ENCODE measurements around the gene TIAM1. TPM values are rescaled to one million over a fixed set of nuclear protein-coding genes. Genes with fewer than 3 reads are reported as not detected.

TIAM1 gene
- total RNA-seq, 4 donors from 2014 or later, result 0.66 to 3.5 (median 1.0) TPM

DNA sequence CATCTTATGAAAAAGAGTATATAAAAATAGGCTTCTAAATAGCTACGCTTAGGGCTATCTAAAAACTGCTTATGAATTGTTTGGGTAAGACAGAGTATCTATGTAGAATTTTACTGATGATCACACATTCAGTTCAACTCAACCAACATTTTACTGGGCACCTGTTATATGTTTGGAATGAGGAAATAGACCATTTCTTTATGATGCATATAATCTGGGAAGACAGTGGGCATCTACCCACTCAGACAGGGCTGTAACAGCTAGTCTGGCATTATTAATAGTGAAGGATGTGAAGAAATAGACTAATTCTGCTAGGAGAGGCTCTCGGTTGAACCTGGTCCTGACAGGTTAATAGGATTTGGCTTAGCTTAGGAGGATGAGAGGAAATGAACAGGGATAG lies 56.9 kb downstream of the TIAM1 start:
- in situ Hi-C loops (cut with MboI; ENCODE audit: low sequenced_read_pairs in 4 of 4) (no loop called here), intact Hi-C loops (cut with DNase I; ENCODE audit: low total_unique reads) (no loop called here)
- Histone ChIP-seq H3K27ac (no peak overlapping the region), H3K4me1 (no peaks in the 10 kb centered on the region), H3K27me3 (no peaks in the 10 kb centered on the region), H3K36me3 (no peaks in the 10 kb centered on the region), H3K9me3 (no peaks in the 10 kb centered on the region), H3K4me3 (no peak overlapping the region)
- no peak for DNase-seq
- no peak for TF ChIP-seq CTCF (IDR thresholded peaks at IDR 0.05 in 4 of 5, conservative IDR thresholded peaks at IDR 0.05 in 1 of 5)
- TF ChIP-seq POLR2A (IDR thresholded peaks at IDR 0.05), result no peak
- no peak for ATAC-seq

GRCh38 chr21:31286621-31287020 lies 57.4 kb downstream of the TIAM1 start:
- in situ Hi-C loops (cut with MboI; ENCODE audit: low sequenced_read_pairs in 4 of 4), result no loop called here
- TF ChIP-seq POLR2A (IDR thresholded peaks at IDR 0.05) (no peak), CTCF (IDR thresholded peaks at IDR 0.05 in 4 of 5, conservative IDR thresholded peaks at IDR 0.05 in 1 of 5) (no peak)
- intact Hi-C loops (cut with DNase I; ENCODE audit: low total_unique reads), result no loop called here
- DNase-seq (no peak), ATAC-seq (no peak)
- no peaks in the 10 kb centered on the region for H3K4me1 ChIP-seq
- H3K4me3 ChIP-seq, result no peak overlapping the region
- H3K27ac ChIP-seq, result no peak overlapping the region
- H3K36me3 ChIP-seq, result no peaks in the 10 kb centered on the region
- H3K27me3 ChIP-seq, result no peaks in the 10 kb centered on the region
- H3K9me3 ChIP-seq, result no peaks in the 10 kb centered on the region

DNA sequence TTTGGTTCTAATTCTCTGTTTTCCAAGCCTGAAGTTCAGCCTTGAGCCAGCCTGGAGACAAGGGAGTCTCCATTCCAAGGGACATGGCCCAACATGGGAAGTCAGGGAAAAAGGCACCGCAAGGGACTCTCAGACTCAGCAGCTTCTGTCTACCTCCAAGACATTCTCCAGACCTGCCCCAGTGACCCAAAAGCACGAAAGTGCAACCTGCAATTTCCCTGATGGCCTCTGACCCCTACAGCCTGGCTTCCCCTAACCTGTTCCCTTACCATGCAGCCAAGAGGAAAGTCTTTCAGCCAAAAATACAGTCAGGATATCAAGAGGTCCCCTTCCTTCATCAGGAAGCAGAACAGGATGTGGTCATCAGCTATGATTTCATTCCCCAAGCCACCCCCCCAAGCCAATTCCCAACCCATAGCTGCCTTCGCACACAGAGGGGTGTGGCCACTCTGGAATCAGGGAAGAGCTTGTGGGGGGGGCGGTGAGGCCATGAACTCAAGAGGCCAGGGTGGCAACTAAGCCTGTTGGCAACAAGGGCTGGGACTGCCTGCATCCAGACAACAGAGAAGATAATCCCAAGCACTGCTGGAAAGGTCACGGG lies 59.2 kb downstream of the TIAM1 start:
- intact Hi-C loops (cut with DNase I; ENCODE audit: low total_unique reads) (no loop called here), in situ Hi-C loops (cut with MboI; ENCODE audit: low sequenced_read_pairs in 4 of 4) (no loop called here)
- Histone ChIP-seq H3K4me3 (no peak overlapping the region), H3K36me3 (no peaks in the 10 kb centered on the region), H3K9me3 (no peaks in the 10 kb centered on the region), H3K27ac (no peak overlapping the region), H3K27me3 (no peaks in the 10 kb centered on the region), H3K4me1 (no peaks in the 10 kb centered on the region)
- DNase-seq, result no peak
- TF ChIP-seq CTCF (IDR thresholded peaks at IDR 0.05 in 4 of 5, conservative IDR thresholded peaks at IDR 0.05 in 1 of 5), result no peak
- no peak for TF ChIP-seq POLR2A (IDR thresholded peaks at IDR 0.05)
- ATAC-seq, result no peak

GRCh38 chr21:31283025-31283424 lies 61.0 kb downstream of the TIAM1 start:
- Histone ChIP-seq H3K36me3 (no peaks in the 10 kb centered on the region), H3K27me3 (no peaks in the 10 kb centered on the region), H3K27ac (no peak overlapping the region), H3K4me3 (no peak overlapping the region), H3K9me3 (no peaks in the 10 kb centered on the region), H3K4me1 (no peaks in the 10 kb centered on the region)
- intact Hi-C loops (cut with DNase I; ENCODE audit: low total_unique reads), result no loop called here
- ATAC-seq (no peak), DNase-seq (no peak)
- TF ChIP-seq POLR2A (IDR thresholded peaks at IDR 0.05) (no peak), CTCF (IDR thresholded peaks at IDR 0.05 in 4 of 5, conservative IDR thresholded peaks at IDR 0.05 in 1 of 5) (no peak)
- in situ Hi-C loops (cut with MboI; ENCODE audit: low sequenced_read_pairs in 4 of 4), result no loop called here

Measured in gastrocnemius medialis (tissue), 4 donors.